SK-N-SH (cell line): Measurements from ENCODE around the gene HK1. TPM values are rescaled to one million over a fixed set of nuclear protein-coding genes. Genes with fewer than 3 reads are reported as not detected.

Experiments used
- CTCF ChIA-PET: fragments of 300-600, 350-600 bp; formaldehyde crosslinking; extraction: SDS; loops from one replicate; lab custom pipeline; 2021; lab: Yijun Ruan, JAX
- POLR2A ChIA-PET: fragments of 350-600 bp; sonication (Branson Sonifier 250); formaldehyde crosslinking; extraction: SDS; loops from one replicate; lab custom pipeline; 2020; ENCODE audit warnings: antibody characterized with exemption, inconsistent platforms; lab: Yijun Ruan, JAX
- DNase-seq: peaks from one replicate; pipeline ENCODE4 v3.0.0; 2012
- H2AFZ ChIP-seq: fragments of 200-600 bp; sonication (generic); 2 replicates; pipeline ENCODE4 v1.8.1; 2016; ENCODE audit warnings: antibody characterized with exemption, mild to moderate bottlenecking, low read depth
- H3F3A ChIP-seq: fragments of 200-600 bp; sonication (generic); replicated peaks from 2 replicates; pipeline ENCODE3; 2016; ENCODE audit warnings: antibody characterized with exemption, mild to moderate bottlenecking; ENCODE audit not compliant: insufficient read depth
- H3K27ac ChIP-seq, 2 experiments: fragments of 200-500 bp in 1 of 2; fragments of 200-600 bp in 1 of 2; sonication (Bioruptor generic) in 1 of 2; sonication (generic), shearing (Covaris generic) in 1 of 2; 2 replicates each; pipeline versions ENCODE4 v1.5.1 to v1.6.1; 2014 to 2016; ENCODE audit warnings: low read depth in 2 of 2, inconsistent platforms in 1 of 2, low read length in 1 of 2, mild to moderate bottlenecking in 1 of 2, mixed read lengths in 1 of 2
- H3K27me3 ChIP-seq: fragments of 200-600 bp; sonication (generic), shearing (Covaris generic); 2 replicates; pipeline ENCODE4 v1.6.1; 2016; ENCODE audit warnings: mixed run types; ENCODE audit not compliant: insufficient read depth
- H3K36me3 ChIP-seq, 2 experiments: fragments of 200-500 bp in 1 of 2; fragments of 200-600 bp in 1 of 2; sonication (Bioruptor generic) in 1 of 2; sonication (generic) in 1 of 2; replicated peaks in 1 of 2; 2 replicates each; pipeline versions ENCODE3 to v1.5.1; 2014 to 2016; ENCODE audit warnings: low read length in 1 of 2, mild to moderate bottlenecking in 1 of 2; ENCODE audit not compliant: insufficient read depth in 2 of 2, control insufficient read depth in 1 of 2
- H3K4me1 ChIP-seq, 2 experiments: fragments of 200-500 bp in 1 of 2; fragments of 200-600 bp in 1 of 2; sonication (Bioruptor generic) in 1 of 2; sonication (generic), shearing (Covaris generic) in 1 of 2; 2 replicates each; pipeline versions ENCODE4 v1.5.1 to v1.6.1; 2014 to 2016; ENCODE audit warnings: low read depth in 1 of 2, low read length in 1 of 2, mixed run types in 1 of 2; ENCODE audit not compliant: insufficient read depth in 2 of 2, control insufficient read depth in 1 of 2
- H3K4me2 ChIP-seq: fragments of 200-600 bp; sonication (generic), shearing (Covaris generic); 2 replicates; pipeline ENCODE4 v1.6.1; 2017; ENCODE audit warnings: mixed run types
- H3K4me3 ChIP-seq, 2 experiments: fragments of 200-500 bp in 1 of 2; fragments of 200-600 bp in 1 of 2; sonication (Bioruptor generic) in 1 of 2; sonication (generic), shearing (Covaris generic) in 1 of 2; 2 replicates each; pipeline versions ENCODE4 v1.5.1 to v1.8.1; 2014 to 2016; ENCODE audit warnings: low read depth in 2 of 2, inconsistent platforms in 1 of 2, low read length in 1 of 2, mild to moderate bottlenecking in 1 of 2, mixed read lengths in 1 of 2, moderate library complexity in 1 of 2
- H3K79me2 ChIP-seq: fragments of 200-600 bp; sonication (generic); 2 replicates; pipeline ENCODE4 v1.8.1; 2017; ENCODE audit warnings: mild to moderate bottlenecking; ENCODE audit not compliant: insufficient read depth
- H3K9ac ChIP-seq: fragments of 200-600 bp; sonication (generic); 2 replicates; pipeline ENCODE4 v1.6.1; 2017; ENCODE audit warnings: mixed run types
- H3K9me2 ChIP-seq: fragments of 200-600 bp; sonication (generic); 2 replicates; pipeline ENCODE4 v1.6.1; 2017; ENCODE audit warnings: mixed run types
- H3K9me3 ChIP-seq: fragments of 200-600 bp; sonication (generic); 2 replicates; pipeline ENCODE4 v1.6.1; 2017; ENCODE audit warnings: mixed run types, mild to moderate bottlenecking, moderate library complexity
- H4K20me1 ChIP-seq: fragments of 200-600 bp; sonication (generic); 2 replicates; pipeline ENCODE4 v1.6.1; 2017; ENCODE audit warnings: mild to moderate bottlenecking, mixed run types; ENCODE audit not compliant: insufficient read depth
- CHD2 ChIP-seq: fragments of 150-350 bp; IDR thresholded peaks from 2 replicates; pipeline ENCODE4 v1.6.1; 2018; ENCODE audit warnings: low read length; ENCODE audit not compliant: partially characterized antibody
- EP300 ChIP-seq, 2 experiments: IDR thresholded peaks; 2 replicates each; pipeline versions ENCODE4 v1.4.0 to v1.6.1; 2012; ENCODE audit warnings: borderline replicate concordance in 1 of 2, low read depth in 1 of 2, low read length in 1 of 2
- FOSL2 ChIP-seq: IDR thresholded peaks from 2 replicates; pipeline ENCODE4 v1.4.0; 2012; ENCODE audit warnings: low read depth, mild to moderate bottlenecking, moderate library complexity, borderline replicate concordance
- FOXJ3 ChIP-seq: sonication (generic); formaldehyde crosslinking; IDR thresholded peaks from 2 replicates; pipeline ENCODE4 v1.5.1; 2020; ENCODE audit warnings: mild to moderate bottlenecking, missing genetic modification reagents
- GABPA ChIP-seq: IDR thresholded peaks from 2 replicates; pipeline ENCODE4 v1.4.0; 2012; ENCODE audit warnings: low read depth, mild to moderate bottlenecking
- GATA2 ChIP-seq: sonication (generic); formaldehyde crosslinking; IDR thresholded peaks from 2 replicates; pipeline ENCODE4 v1.5.0; 2020; ENCODE audit warnings: mild to moderate bottlenecking, missing genetic modification reagents
- JUND ChIP-seq: IDR thresholded peaks from 2 replicates; pipeline ENCODE4 v1.4.0; 2012
- NFIC ChIP-seq: IDR thresholded peaks from 2 replicates; pipeline ENCODE4 v1.4.0; 2012; ENCODE audit warnings: borderline replicate concordance
- NRF1 ChIP-seq: IDR thresholded peaks from 2 replicates; pipeline ENCODE4 v1.6.1; 2012; ENCODE audit warnings: low read depth, mild to moderate bottlenecking, low read length
- POLR2AphosphoS5 ChIP-seq: IDR thresholded peaks from 2 replicates; pipeline ENCODE4 v1.6.1; 2012; ENCODE audit warnings: low read depth, low read length
- TEAD4 ChIP-seq: IDR thresholded peaks from 2 replicates; pipeline ENCODE4 v1.4.0; 2012; ENCODE audit warnings: mild to moderate bottlenecking, borderline replicate concordance; ENCODE audit not compliant: insufficient read depth
- WGBS: methylation state at CpG from one replicate; pipeline ENCODE4 v1.1.6; 2017; ENCODE audit warnings: low lambda C conversion rate; 5-methylcytosine and 5-hydroxymethylcytosine counted together
- polyA plus RNA-seq, 3 experiments: library from polyadenylated mRNA; depleted of rRNA; stranded (reverse); fragments of >200 nt; gene quantifications; 2 replicates each; pipeline ENCODE4 v1.2.3, GENCODE V29; 2012
- TF ChIP-seq, protein P1 (sequence below): fragments of 150-350 bp; IDR thresholded peaks from 2 replicates; pipeline ENCODE4 v1.6.1; 2016; ENCODE audit warnings: mild to moderate bottlenecking, low read depth, low read length
- TF ChIP-seq, protein P2 (sequence below): IDR thresholded peaks from 2 replicates; pipeline ENCODE4 v1.6.1; 2012; ENCODE audit warnings: mild to moderate bottlenecking, low read depth, low read length, moderate library complexity
- TF ChIP-seq, protein P3 (sequence below): IDR thresholded peaks from 2 replicates; pipeline ENCODE4; 2012
- TF ChIP-seq, protein P4 (sequence below): IDR thresholded peaks from 2 replicates; pipeline ENCODE4 v1.4.0; 2012; ENCODE audit warnings: low read depth
- TF ChIP-seq, protein P5 (sequence below): IDR thresholded peaks from 2 replicates; pipeline ENCODE4 v1.4.0; 2012; ENCODE audit warnings: low read depth, borderline replicate concordance
- TF ChIP-seq, protein P6 (sequence below): fragments of 150-350 bp; IDR thresholded peaks from 2 replicates; pipeline ENCODE4 v1.6.1; 2017; ENCODE audit warnings: antibody characterized with exemption, low read length, low read depth, borderline replicate concordance

The HK1 gene
- polyA plus RNA-seq, 1 of the 3 experiments (the other 2 are of a cell fraction), result 38.7 TPM

DNA sequence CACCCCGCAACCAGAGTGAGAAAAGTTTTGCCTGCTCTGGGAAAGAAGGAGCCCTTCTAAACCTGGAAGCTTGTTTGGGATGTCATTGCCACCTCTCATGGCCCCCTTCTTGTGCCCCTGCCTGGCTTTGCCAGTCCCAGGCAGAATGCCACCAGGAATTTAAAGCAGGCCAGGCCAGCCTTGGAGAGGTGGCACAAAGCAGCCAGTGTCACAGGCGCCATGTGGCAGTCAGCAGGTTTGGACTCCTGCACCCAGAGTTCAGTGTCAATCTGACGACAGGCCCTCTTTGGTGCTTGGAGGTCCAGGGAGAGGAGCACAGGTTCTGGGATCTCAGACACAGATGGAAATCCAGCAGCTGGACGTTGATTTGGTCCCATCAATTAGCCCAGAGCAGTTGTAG lies 12.7 kb downstream of the HK1 start:
- H3K79me2 ChIP-seq, result no peaks in the 10 kb centered on the region
- CTCF ChIA-PET, result interaction anchor here (1.4 kb wide), 1 partner anchor 53 kb away, joined by 5 read pairs; no protein-coding TSS in a partner anchor
- H3F3A ChIP-seq, result no peaks in the 10 kb centered on the region
- no peak overlapping the region for H3K4me3 ChIP-seq
- TF ChIP-seq, protein P1, sequence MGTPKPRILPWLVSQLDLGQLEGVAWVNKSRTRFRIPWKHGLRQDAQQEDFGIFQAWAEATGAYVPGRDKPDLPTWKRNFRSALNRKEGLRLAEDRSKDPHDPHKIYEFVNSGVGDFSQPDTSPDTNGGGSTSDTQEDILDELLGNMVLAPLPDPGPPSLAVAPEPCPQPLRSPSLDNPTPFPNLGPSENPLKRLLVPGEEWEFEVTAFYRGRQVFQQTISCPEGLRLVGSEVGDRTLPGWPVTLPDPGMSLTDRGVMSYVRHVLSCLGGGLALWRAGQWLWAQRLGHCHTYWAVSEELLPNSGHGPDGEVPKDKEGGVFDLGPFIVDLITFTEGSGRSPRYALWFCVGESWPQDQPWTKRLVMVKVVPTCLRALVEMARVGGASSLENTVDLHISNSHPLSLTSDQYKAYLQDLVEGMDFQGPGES, result no peak
- TF ChIP-seq FOSL2 (no peak), FOXJ3 (CRISPR knock-in tag) (no peak), POLR2AphosphoS5 (no peak), EP300 (IDR thresholded peaks at IDR 0.05; ENCODE audit: borderline replicate concordance in 1 of 2, low read depth in 1 of 2, low read length in 1 of 2) (no peak), GATA2 (no peak)
- TF ChIP-seq, protein P2, sequence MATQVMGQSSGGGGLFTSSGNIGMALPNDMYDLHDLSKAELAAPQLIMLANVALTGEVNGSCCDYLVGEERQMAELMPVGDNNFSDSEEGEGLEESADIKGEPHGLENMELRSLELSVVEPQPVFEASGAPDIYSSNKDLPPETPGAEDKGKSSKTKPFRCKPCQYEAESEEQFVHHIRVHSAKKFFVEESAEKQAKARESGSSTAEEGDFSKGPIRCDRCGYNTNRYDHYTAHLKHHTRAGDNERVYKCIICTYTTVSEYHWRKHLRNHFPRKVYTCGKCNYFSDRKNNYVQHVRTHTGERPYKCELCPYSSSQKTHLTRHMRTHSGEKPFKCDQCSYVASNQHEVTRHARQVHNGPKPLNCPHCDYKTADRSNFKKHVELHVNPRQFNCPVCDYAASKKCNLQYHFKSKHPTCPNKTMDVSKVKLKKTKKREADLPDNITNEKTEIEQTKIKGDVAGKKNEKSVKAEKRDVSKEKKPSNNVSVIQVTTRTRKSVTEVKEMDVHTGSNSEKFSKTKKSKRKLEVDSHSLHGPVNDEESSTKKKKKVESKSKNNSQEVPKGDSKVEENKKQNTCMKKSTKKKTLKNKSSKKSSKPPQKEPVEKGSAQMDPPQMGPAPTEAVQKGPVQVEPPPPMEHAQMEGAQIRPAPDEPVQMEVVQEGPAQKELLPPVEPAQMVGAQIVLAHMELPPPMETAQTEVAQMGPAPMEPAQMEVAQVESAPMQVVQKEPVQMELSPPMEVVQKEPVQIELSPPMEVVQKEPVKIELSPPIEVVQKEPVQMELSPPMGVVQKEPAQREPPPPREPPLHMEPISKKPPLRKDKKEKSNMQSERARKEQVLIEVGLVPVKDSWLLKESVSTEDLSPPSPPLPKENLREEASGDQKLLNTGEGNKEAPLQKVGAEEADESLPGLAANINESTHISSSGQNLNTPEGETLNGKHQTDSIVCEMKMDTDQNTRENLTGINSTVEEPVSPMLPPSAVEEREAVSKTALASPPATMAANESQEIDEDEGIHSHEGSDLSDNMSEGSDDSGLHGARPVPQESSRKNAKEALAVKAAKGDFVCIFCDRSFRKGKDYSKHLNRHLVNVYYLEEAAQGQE, result no peak
- TF ChIP-seq, protein P3, sequence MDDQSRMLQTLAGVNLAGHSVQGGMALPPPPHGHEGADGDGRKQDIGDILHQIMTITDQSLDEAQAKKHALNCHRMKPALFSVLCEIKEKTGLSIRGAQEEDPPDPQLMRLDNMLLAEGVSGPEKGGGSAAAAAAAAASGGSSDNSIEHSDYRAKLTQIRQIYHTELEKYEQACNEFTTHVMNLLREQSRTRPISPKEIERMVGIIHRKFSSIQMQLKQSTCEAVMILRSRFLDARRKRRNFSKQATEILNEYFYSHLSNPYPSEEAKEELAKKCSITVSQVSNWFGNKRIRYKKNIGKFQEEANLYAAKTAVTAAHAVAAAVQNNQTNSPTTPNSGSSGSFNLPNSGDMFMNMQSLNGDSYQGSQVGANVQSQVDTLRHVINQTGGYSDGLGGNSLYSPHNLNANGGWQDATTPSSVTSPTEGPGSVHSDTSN, result no peak
- H3K9me3 ChIP-seq, result no peaks in the 10 kb centered on the region
- no peak for DNase-seq
- H3K9me2 ChIP-seq, result no peaks in the 10 kb centered on the region
- H2AFZ ChIP-seq, result no peak overlapping the region
- no peak overlapping the region for H3K27ac ChIP-seq
- 64% methylated on average over 4 of the region's 4 CpGs for WGBS
- no peaks in the 10 kb centered on the region for H3K36me3 ChIP-seq
- no peaks in the 10 kb centered on the region for H4K20me1 ChIP-seq
- H3K4me2 ChIP-seq, result no peak overlapping the region
- H3K9ac ChIP-seq, result no peak overlapping the region
- peaks cover 14% of the 10 kb centered on the region; the same call in 1 of the 2 replicates for H3K27me3 ChIP-seq
- H3K4me1 ChIP-seq, result no peaks in the 10 kb centered on the region; a peak in 1 of 4 replicates
- POLR2A ChIA-PET, result no interaction called here

DNA sequence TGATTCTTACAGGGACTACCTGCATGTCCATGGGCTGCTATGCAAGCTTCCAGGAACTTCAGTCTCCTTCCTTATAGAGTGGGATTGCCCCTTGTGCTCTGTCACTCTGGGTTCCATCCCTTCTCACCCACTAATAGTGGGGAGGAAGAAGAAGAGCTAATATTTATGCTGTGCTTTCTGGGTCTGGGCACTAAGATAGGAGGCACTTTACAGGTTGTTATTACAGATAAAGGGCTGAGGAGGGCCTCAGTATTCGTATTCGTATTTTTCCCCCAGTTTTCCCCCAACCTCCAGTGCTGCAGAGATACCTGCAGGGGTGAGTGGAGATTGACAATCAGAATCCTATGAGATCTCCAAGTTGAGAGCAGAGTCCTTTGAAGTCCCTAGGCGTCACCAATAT lies 14.2 kb downstream of the HK1 start:
- 33% methylated on average over 3 of the region's 3 CpGs for WGBS
- Histone ChIP-seq H3K79me2 (no peaks in the 10 kb centered on the region), H3K9me2 (no peaks in the 10 kb centered on the region), H2AFZ (no peak overlapping the region), H3K4me2 (no peak overlapping the region), H3K9ac (no peak overlapping the region), H3F3A (no peaks in the 10 kb centered on the region), H3K27ac (no peak overlapping the region), H3K9me3 (no peaks in the 10 kb centered on the region), H3K36me3 (no peaks in the 10 kb centered on the region), H4K20me1 (no peaks in the 10 kb centered on the region), H3K27me3 (peaks cover 26% of the 10 kb centered on the region; the same call in 1 of the 2 replicates), H3K4me1 (no peaks in the 10 kb centered on the region; a peak in 1 of 4 replicates), H3K4me3 (no peak overlapping the region)
- ChIA-PET POLR2A (no interaction called here), CTCF (interaction anchor here (1.4 kb wide), 1 partner anchor 55 kb away, joined by 5 read pairs; no protein-coding TSS in a partner anchor)
- DNase-seq, result no peak
- no peak for TF ChIP-seq NFIC
- TF ChIP-seq POLR2AphosphoS5, result no peak
- TF ChIP-seq JUND, result no peak
- no peak for TF ChIP-seq GATA2
- TF ChIP-seq, protein P4, sequence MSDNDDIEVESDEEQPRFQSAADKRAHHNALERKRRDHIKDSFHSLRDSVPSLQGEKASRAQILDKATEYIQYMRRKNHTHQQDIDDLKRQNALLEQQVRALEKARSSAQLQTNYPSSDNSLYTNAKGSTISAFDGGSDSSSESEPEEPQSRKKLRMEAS, result no peak
- no peak for TF ChIP-seq TEAD4
- TF ChIP-seq, protein P5, sequence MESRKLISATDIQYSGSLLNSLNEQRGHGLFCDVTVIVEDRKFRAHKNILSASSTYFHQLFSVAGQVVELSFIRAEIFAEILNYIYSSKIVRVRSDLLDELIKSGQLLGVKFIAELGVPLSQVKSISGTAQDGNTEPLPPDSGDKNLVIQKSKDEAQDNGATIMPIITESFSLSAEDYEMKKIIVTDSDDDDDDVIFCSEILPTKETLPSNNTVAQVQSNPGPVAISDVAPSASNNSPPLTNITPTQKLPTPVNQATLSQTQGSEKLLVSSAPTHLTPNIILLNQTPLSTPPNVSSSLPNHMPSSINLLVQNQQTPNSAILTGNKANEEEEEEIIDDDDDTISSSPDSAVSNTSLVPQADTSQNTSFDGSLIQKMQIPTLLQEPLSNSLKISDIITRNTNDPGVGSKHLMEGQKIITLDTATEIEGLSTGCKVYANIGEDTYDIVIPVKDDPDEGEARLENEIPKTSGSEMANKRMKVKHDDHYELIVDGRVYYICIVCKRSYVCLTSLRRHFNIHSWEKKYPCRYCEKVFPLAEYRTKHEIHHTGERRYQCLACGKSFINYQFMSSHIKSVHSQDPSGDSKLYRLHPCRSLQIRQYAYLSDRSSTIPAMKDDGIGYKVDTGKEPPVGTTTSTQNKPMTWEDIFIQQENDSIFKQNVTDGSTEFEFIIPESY, result no peak
- TF ChIP-seq CHD2, result no peak
- no peak for TF ChIP-seq FOXJ3 (CRISPR knock-in tag)
- no peak for TF ChIP-seq GABPA
- no peak for TF ChIP-seq NRF1
- TF ChIP-seq, protein P6, sequence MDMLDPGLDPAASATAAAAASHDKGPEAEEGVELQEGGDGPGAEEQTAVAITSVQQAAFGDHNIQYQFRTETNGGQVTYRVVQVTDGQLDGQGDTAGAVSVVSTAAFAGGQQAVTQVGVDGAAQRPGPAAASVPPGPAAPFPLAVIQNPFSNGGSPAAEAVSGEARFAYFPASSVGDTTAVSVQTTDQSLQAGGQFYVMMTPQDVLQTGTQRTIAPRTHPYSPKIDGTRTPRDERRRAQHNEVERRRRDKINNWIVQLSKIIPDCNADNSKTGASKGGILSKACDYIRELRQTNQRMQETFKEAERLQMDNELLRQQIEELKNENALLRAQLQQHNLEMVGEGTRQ, result no peak
